HG03064 (cell line): ENCODE results near the gene TSSC4.

Experiments
- ATAC-seq: cut with Tn5 transposase; IDR thresholded peaks from one replicate; pipeline ENCODE4 v1.9.1; 2021; ENCODE audit warnings: low read depth; ENCODE audit not compliant: unreplicated experiment

TSSC4 gene

GRCh38 chr11:2415601-2416380, 15.2 kb downstream of the TSSC4 start:
- no peak for ATAC-seq

- no peak for ATAC-seq
Measured at GRCh38 chr11:2416765-2417164, 16.2 kb downstream of the TSSC4 start.

- no peak for ATAC-seq
Measured at GRCh38 chr11:2417856-2418692, 17.5 kb downstream of the TSSC4 start.

- ATAC-seq, result no peak
Measured at GRCh38 chr11:2418693-2419360, 18.3 kb downstream of the TSSC4 start.

- no peak for ATAC-seq
Measured at GRCh38 chr11:2419638-2420501, 19.3 kb downstream of the TSSC4 start.

- ATAC-seq, result no peak
Measured at GRCh38 chr11:2420502-2421225, 20.1 kb downstream of the TSSC4 start.

GRCh38 chr11:2421226-2421994, 20.9 kb downstream of the TSSC4 start:
- no peak for ATAC-seq

GRCh38 chr11:2421996-2422395, 21.4 kb downstream of the TSSC4 start:
- ATAC-seq, result no peak

- ATAC-seq, result no peak
Measured at GRCh38 chr11:2422461-2423156, 22.1 kb downstream of the TSSC4 start.

GRCh38 chr11:2423157-2424025, 22.8 kb downstream of the TSSC4 start:
- no peak for ATAC-seq

GRCh38 chr11:2424811-2425495, 24.4 kb downstream of the TSSC4 start:
- no peak for ATAC-seq

GRCh38 chr11:2425506-2425905, 25.0 kb downstream of the TSSC4 start:
- ATAC-seq, result no peak

GRCh38 chr11:2426221-2426620, 25.7 kb downstream of the TSSC4 start:
- no peak for ATAC-seq

GRCh38 chr11:2426826-2427521, 26.4 kb downstream of the TSSC4 start:
- no peak for ATAC-seq

GRCh38 chr11:2427721-2428321, 27.3 kb downstream of the TSSC4 start:
- ATAC-seq, result no peak

- ATAC-seq, result no peak
Measured at GRCh38 chr11:2428322-2428795, 27.8 kb downstream of the TSSC4 start.
